ENCODE data around the gene PACSIN3. TPM values are rescaled to one million over a fixed set of nuclear protein-coding genes. Genes with fewer than 3 reads are reported as not detected.
A peak's percentile ranks its signal among the peaks of the same experiment; 100 is the strongest.
"Not testable (repeated sequence)": the region's sequence is repeated elsewhere in the genome, so short reads cannot be mapped to it uniquely, and the experiment has no call there.

The PACSIN3 gene
- total RNA-seq, 4 donors from 2014 or later, result 28.1 to 80.3 (median 47.1) TPM

DNA sequence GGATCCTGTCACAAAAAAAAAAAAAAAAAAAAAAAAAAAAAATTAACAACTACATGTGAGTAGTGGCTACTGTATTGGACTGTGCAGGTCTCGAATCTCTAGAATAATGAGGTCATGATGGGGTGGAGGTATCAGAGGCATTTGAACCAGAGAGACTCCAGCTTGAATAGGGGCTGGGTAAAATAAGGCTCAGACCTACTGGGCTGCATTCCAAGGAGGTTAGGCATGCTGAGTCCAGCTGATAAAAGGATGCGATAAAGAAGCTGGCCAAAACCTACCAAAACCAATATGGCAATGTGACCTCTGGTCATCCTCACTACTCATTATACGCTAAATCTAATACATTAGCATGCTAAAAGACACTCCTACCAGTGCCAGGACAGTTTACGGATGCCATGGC lies 5.9 kb upstream of the PACSIN3 start:
- H3K4me1 ChIP-seq, result peaks cover 0 to 8% of the 10 kb centered on the region in 2 donors
- intact Hi-C loops (cut with DNase I; ENCODE audit: low total_unique reads), result no loop called here
- H3K27me3 ChIP-seq, result no peaks in the 10 kb centered on the region
- no peak overlapping the region for H3K4me3 ChIP-seq
- H3K36me3 ChIP-seq, result no peaks in the 10 kb centered on the region
- no peak overlapping the region for H3K27ac ChIP-seq
- no peaks in the 10 kb centered on the region for H3K9me3 ChIP-seq
- no peak for DNase-seq
- no peak for TF ChIP-seq CTCF (IDR thresholded peaks at IDR 0.05)
- no peak for TF ChIP-seq POLR2A (IDR thresholded peaks at IDR 0.05)

DNA sequence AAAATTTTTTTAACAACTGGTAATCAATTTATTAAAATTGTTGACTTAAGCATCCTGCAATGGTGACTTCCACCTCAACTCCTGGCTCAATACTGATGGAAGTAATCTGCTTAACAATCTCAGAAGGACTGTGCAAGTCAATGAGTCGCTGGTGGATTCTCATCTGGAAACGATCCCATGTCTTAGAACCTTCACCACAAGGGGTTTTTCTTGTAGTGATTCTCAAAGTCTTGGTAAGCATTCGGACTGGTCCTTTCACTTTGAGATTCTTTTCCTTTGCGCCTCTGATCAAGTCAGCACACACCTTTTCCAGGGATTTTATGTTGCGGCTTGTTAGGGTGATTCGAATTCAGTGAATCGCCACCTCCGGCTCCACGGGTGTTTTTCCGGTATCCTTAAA lies 4.9 kb upstream of the PACSIN3 start:
- H3K9me3 ChIP-seq; H3K27me3 ChIP-seq; DNase-seq; H3K36me3 ChIP-seq; H3K4me1 ChIP-seq; intact Hi-C loops (cut with DNase I; ENCODE audit: low total_unique reads); H3K27ac ChIP-seq; H3K4me3 ChIP-seq: not testable (repeated sequence)

DNA sequence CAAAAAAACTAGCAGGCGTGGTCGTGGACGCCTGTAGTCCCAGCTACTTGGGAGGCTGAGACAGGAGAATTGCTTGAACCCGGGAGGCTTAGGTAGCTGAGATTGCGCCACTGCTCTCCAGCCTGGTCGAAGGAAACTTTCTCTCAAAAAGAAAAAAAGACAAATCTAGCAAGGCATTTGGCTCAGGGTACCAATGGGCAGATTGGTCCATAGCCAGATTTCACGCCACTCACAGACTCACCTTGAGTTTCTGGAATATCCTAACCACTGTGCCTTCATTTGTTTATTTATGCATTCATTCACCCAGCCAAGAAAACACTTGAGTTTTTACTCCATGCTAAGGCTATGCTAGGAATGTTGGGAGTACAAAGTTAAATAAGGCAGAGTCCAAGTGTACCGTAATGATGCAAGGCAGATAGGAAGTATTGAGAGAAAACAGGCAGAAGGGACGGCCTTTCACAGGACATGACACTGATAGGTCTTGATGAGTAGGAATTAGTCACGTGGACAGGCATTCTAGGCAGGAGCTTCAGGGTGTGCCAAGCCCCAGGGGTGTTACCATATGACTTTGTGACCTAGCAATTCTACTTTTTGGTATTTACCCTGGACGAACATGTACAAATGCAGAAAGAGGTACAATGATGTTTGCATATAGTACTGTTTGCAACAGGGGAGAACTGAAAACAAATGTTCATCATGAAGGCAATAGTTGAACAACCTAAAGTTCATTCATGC lies 3.0 kb upstream of the PACSIN3 start:
- Histone ChIP-seq H3K4me3 (no peak overlapping the region), H3K27me3 (no peaks in the 10 kb centered on the region), H3K9me3 (no peaks in the 10 kb centered on the region), H3K4me1 (peaks cover 0 to 16% of the 10 kb centered on the region in 2 donors), H3K36me3 (no peaks in the 10 kb centered on the region), H3K27ac (peak overlapping the region; percentile 89 to 96)
- no peak for TF ChIP-seq CTCF (IDR thresholded peaks at IDR 0.05)
- TF ChIP-seq POLR2A (IDR thresholded peaks at IDR 0.05), result no peak
- intact Hi-C loops (cut with DNase I; ENCODE audit: low total_unique reads), result no loop called here
- no peak for DNase-seq

- TF ChIP-seq POLR2A (IDR thresholded peaks at IDR 0.05) (no peak), CTCF (IDR thresholded peaks at IDR 0.05) (no peak)
- peak overlapping the region; percentile 89 to 96 for H3K27ac ChIP-seq
- intact Hi-C loops (cut with DNase I; ENCODE audit: low total_unique reads), result no loop called here
- no peak overlapping the region for H3K4me3 ChIP-seq
- DNase-seq, result no peak
- H3K27me3 ChIP-seq, result no peaks in the 10 kb centered on the region
- H3K4me1 ChIP-seq, result peaks cover 0 to 16% of the 10 kb centered on the region in 2 donors
- H3K9me3 ChIP-seq, result no peaks in the 10 kb centered on the region
- no peaks in the 10 kb centered on the region for H3K36me3 ChIP-seq
Observed at GRCh38 chr11:47188259-47188658, 2.0 kb upstream of the PACSIN3 start.

DNA sequence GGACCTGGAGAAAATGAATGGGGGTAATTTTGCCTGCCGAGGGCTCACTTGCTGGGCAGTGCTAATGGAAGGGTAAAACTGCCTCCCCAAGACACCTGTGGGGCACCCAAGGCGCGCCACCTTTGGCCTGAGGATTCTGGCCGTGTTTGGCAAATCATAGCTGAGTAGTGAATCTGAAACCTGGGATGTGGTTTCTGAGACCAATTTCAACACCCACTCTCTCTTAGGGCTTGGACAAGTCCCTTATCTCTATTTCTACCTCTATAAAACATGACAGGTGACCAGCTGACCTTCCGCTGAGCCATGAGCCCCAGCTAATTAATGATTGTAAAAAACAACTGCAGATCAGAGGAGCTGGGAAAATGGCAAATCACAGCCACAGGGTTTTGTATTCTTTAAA lies 1.5 kb upstream of the PACSIN3 start:
- TF ChIP-seq CTCF (IDR thresholded peaks at IDR 0.05) (no peak), POLR2A (IDR thresholded peaks at IDR 0.05) (no peak)
- Histone ChIP-seq H3K27ac (peak overlapping the region; percentile 89 to 96), H3K9me3 (no peaks in the 10 kb centered on the region), H3K36me3 (no peaks in the 10 kb centered on the region), H3K4me3 (peak overlapping the region; percentile 66 to 86), H3K27me3 (no peaks in the 10 kb centered on the region), H3K4me1 (peaks cover 0 to 20% of the 10 kb centered on the region in 2 donors)
- intact Hi-C loops (cut with DNase I; ENCODE audit: low total_unique reads), result no loop called here
- DNase-seq, result no peak

Measured in uterus (tissue), 4 donors.